HepG2 (cell line): ENCODE results near the gene KCNJ8. TPM values are rescaled to one million over a fixed set of nuclear protein-coding genes. Genes with fewer than 3 reads are reported as not detected.

Experiments
- AHDC1 ChIP-seq: sonication (generic); formaldehyde crosslinking; IDR thresholded peaks from 2 replicates; pipeline ENCODE4 v1.5.1; 2020; ENCODE audit warnings: mild to moderate bottlenecking, missing genetic modification reagents, borderline replicate concordance
- DR1 ChIP-seq: sonication (generic); formaldehyde crosslinking; IDR thresholded peaks from 2 replicates; pipeline ENCODE4 v1.8.0; 2021; ENCODE audit warnings: mild to moderate bottlenecking, missing genetic modification reagents, inconsistent platforms
- ELF1 ChIP-seq: sonication (generic); formaldehyde crosslinking; IDR thresholded peaks from 2 replicates; pipeline ENCODE4 v1.4.0; 2020; ENCODE audit warnings: missing genetic modification reagents
- FOXK2 ChIP-seq: fragments of 450-650 bp; IDR thresholded peaks from 2 replicates; pipeline ENCODE4 v1.6.1; 2016
- HNF4A ChIP-seq: sonication (generic); formaldehyde crosslinking; IDR thresholded peaks from 2 replicates; pipeline ENCODE4 v1.4.0; 2020; ENCODE audit warnings: missing genetic modification reagents
- HOXA3 ChIP-seq: sonication (generic); formaldehyde crosslinking; IDR thresholded peaks from 2 replicates; pipeline ENCODE4 v1.5.0; 2020; ENCODE audit warnings: missing genetic modification reagents
- NCOA2 ChIP-seq: sonication (generic); formaldehyde crosslinking; IDR thresholded peaks from 2 replicates; pipeline ENCODE4 v1.8.0; 2022; ENCODE audit warnings: inconsistent platforms
- REPIN1 ChIP-seq: sonication (generic); formaldehyde crosslinking; IDR thresholded peaks from 2 replicates; pipeline ENCODE4 v1.8.0; 2022; ENCODE audit warnings: missing genetic modification reagents, low read depth, mild to moderate bottlenecking, borderline replicate concordance
- SP140L ChIP-seq: sonication (generic); formaldehyde crosslinking; IDR thresholded peaks from 2 replicates; pipeline ENCODE4 v1.4.0; 2020; ENCODE audit warnings: missing genetic modification reagents, borderline replicate concordance
- TAF15 ChIP-seq: fragments of 200-400 bp; formaldehyde crosslinking; IDR thresholded peaks from one replicate; pipeline ENCODE4 v1.6.1; 2018; ENCODE audit warnings: mild to moderate bottlenecking, low read depth, low read length; ENCODE audit not compliant: poor library complexity, severe bottlenecking
- TEAD3 ChIP-seq: optimal IDR thresholded peaks from 2 replicates; pipeline ENCODE3; 2016; ENCODE audit warnings: borderline replicate concordance
- TERF1 ChIP-seq: sonication (generic); formaldehyde crosslinking; IDR thresholded peaks from 2 replicates; pipeline ENCODE4 v1.8.0; 2022; ENCODE audit warnings: mild to moderate bottlenecking, missing genetic modification reagents, moderate library complexity
- ZFP36L2 ChIP-seq: sonication (generic); formaldehyde crosslinking; IDR thresholded peaks from 2 replicates; pipeline ENCODE4 v1.4.0; 2020; ENCODE audit warnings: missing genetic modification reagents
- ZMAT3 ChIP-seq: sonication (generic); formaldehyde crosslinking; conservative IDR thresholded peaks from 2 replicates; pipeline ENCODE4 v1.7.0; 2021; ENCODE audit warnings: missing genetic modification reagents
- ZNF124 ChIP-seq: sonication (generic); formaldehyde crosslinking; IDR thresholded peaks from 2 replicates; pipeline ENCODE4 v1.4.0; 2020; ENCODE audit warnings: missing genetic modification reagents
- ZNF431 ChIP-seq: sonication (generic); formaldehyde crosslinking; IDR thresholded peaks from 2 replicates; pipeline ENCODE4 v1.9.0; 2022; ENCODE audit warnings: missing genetic modification reagents, low read depth, mild to moderate bottlenecking, borderline replicate concordance
- ZNF549 ChIP-seq: sonication (generic); formaldehyde crosslinking; IDR thresholded peaks from 2 replicates; pipeline ENCODE4 v1.5.0; 2020; ENCODE audit warnings: missing genetic modification reagents
- ZNF589 ChIP-seq: sonication (generic); formaldehyde crosslinking; conservative IDR thresholded peaks from 2 replicates; pipeline ENCODE4 v1.8.0; 2022; ENCODE audit warnings: mild to moderate bottlenecking, moderate library complexity, missing genetic modification reagents
- ZNF607 ChIP-seq: sonication (generic); formaldehyde crosslinking; IDR thresholded peaks from 2 replicates; pipeline ENCODE4 v1.5.1; 2020; ENCODE audit warnings: missing genetic modification reagents, mild to moderate bottlenecking, borderline replicate concordance
- polyA plus RNA-seq, 8 experiments: library from polyadenylated mRNA; depleted of rRNA in 3 of 8; stranded (reverse) in 7 of 8; unstranded in 1 of 8; fragments of >200 nt; fragmentation: Illumina TruSeq in 4 of 8; extraction: Trizol in 4 of 8; gene quantifications; 2 replicates each; pipeline versions ENCODE4 v1.2.1 to v1.2.3, GENCODE V29; 2011 to 2016; ENCODE audit warnings: low read depth in 4 of 8, missing spikeins in 1 of 8, mixed read lengths in 1 of 8; ENCODE audit not compliant: insufficient read depth in 1 of 8
- total RNA-seq, 5 experiments: library from RNA; depleted of rRNA; stranded (reverse); fragments of >200 nt; fragmentation: Illumina TruSeq; extraction: Trizol; gene quantifications; 2 replicates each; pipeline ENCODE4 v1.2.3, GENCODE V29; 2016; ENCODE audit warnings: low read depth in 1 of 5
- TF ChIP-seq, protein P1 (sequence below): sonication (generic); formaldehyde crosslinking; conservative IDR thresholded peaks from 2 replicates; pipeline ENCODE4 v1.8.0; 2022; ENCODE audit warnings: mild to moderate bottlenecking, moderate library complexity, missing genetic modification reagents
- TF ChIP-seq, protein P2 (sequence below): sonication (generic); formaldehyde crosslinking; IDR thresholded peaks from 2 replicates; pipeline ENCODE4 v1.4.0; 2020; ENCODE audit warnings: missing genetic modification reagents
- TF ChIP-seq, protein P3 (sequence below): sonication (generic); formaldehyde crosslinking; IDR thresholded peaks from 2 replicates; pipeline ENCODE4 v1.5.1; 2020; ENCODE audit warnings: missing genetic modification reagents, mild to moderate bottlenecking, borderline replicate concordance

Gene KCNJ8
- total and polyA plus RNA-seq, 2 of the 13 experiments (the other 11 are each of a cell fraction or from before 2014, with no cell fraction given) = not detected

DNA sequence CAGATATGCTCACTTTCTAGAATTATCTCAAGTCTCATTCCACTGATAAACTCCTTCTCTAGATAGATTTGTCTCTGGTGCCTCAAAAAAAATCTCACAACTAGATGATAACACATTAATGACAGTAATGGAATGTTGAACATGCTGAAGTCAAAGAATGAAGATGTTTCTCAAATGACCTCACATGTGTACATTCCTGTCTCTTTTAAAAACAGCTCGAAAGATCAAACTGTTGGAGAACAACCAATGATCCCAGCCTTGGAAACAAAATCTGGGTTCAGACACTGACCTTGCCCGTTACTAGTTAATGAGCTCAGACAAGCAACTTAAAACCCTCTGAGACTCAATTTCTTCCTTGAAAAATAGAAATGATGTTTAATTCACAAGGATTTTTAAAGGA lies 44.7 kb upstream of the KCNJ8 start (continued):
- peak; percentile 45; the same call in 1 of the 2 replicates for TF ChIP-seq AHDC1 (CRISPR knock-in tag)
- TF ChIP-seq TEAD3 (CRISPR knock-in tag) = peak; percentile 61
- TF ChIP-seq SP140L (CRISPR knock-in tag) = no peak
- no peak for TF ChIP-seq ELF1 (CRISPR knock-in tag)
- TF ChIP-seq, protein P1, sequence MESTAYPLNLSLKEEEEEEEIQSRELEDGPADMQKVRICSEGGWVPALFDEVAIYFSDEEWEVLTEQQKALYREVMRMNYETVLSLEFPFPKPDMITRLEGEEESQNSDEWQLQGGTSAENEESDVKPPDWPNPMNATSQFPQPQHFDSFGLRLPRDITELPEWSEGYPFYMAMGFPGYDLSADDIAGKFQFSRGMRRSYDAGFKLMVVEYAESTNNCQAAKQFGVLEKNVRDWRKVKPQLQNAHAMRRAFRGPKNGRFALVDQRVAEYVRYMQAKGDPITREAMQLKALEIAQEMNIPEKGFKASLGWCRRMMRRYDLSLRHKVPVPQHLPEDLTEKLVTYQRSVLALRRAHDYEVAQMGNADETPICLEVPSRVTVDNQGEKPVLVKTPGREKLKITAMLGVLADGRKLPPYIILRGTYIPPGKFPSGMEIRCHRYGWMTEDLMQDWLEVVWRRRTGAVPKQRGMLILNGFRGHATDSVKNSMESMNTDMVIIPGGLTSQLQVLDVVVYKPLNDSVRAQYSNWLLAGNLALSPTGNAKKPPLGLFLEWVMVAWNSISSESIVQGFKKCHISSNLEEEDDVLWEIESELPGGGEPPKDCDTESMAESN (CRISPR knock-in tag) = no peak
- TF ChIP-seq NCOA2 (CRISPR knock-in tag) = no peak
- TF ChIP-seq ZNF124 (CRISPR knock-in tag) = no peak
- TF ChIP-seq ZMAT3 = no peak
- TF ChIP-seq HNF4A (CRISPR knock-in tag) = 0 out of 2 replicates have a peak, but pooled peaks have one; percentile 12
- no peak for TF ChIP-seq ZNF549
- no peak for TF ChIP-seq ZFP36L2 (CRISPR knock-in tag)
- TF ChIP-seq FOXK2 = no peak
- no peak for TF ChIP-seq REPIN1
- no peak for TF ChIP-seq ZNF431
- no peak for TF ChIP-seq DR1 (CRISPR knock-in tag)
- no peak for TF ChIP-seq TAF15
- no peak for TF ChIP-seq ZNF607 (CRISPR knock-in tag)
- TF ChIP-seq, protein P2, sequence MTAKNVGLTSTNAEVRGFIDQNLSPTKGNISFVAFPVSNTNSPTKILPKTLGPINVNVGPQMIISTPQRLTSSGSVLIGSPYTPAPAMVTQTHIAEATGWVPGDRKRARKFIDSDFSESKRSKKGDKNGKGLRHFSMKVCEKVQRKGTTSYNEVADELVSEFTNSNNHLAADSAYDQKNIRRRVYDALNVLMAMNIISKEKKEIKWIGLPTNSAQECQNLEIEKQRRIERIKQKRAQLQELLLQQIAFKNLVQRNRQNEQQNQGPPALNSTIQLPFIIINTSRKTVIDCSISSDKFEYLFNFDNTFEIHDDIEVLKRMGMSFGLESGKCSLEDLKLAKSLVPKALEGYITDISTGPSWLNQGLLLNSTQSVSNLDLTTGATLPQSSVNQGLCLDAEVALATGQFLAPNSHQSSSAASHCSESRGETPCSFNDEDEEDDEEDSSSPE (CRISPR knock-in tag) = no peak
- no peak for TF ChIP-seq ZNF589 (CRISPR knock-in tag)
- no peak for TF ChIP-seq TERF1 (CRISPR knock-in tag)
- no peak for TF ChIP-seq HOXA3 (CRISPR knock-in tag)
- TF ChIP-seq, protein P3, sequence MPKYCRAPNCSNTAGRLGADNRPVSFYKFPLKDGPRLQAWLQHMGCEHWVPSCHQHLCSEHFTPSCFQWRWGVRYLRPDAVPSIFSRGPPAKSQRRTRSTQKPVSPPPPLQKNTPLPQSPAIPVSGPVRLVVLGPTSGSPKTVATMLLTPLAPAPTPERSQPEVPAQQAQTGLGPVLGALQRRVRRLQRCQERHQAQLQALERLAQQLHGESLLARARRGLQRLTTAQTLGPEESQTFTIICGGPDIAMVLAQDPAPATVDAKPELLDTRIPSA (CRISPR knock-in tag) = no peak
